Measurements from ENCODE around the gene KRT74.
A peak's percentile ranks its signal among the peaks of the same experiment; 100 is the strongest.

Gene KRT74

GRCh38 chr12:52542157-52542556, 31.5 kb downstream of the KRT74 start:
- TF ChIP-seq CTCF (IDR thresholded peaks at IDR 0.05), result no peak

DNA sequence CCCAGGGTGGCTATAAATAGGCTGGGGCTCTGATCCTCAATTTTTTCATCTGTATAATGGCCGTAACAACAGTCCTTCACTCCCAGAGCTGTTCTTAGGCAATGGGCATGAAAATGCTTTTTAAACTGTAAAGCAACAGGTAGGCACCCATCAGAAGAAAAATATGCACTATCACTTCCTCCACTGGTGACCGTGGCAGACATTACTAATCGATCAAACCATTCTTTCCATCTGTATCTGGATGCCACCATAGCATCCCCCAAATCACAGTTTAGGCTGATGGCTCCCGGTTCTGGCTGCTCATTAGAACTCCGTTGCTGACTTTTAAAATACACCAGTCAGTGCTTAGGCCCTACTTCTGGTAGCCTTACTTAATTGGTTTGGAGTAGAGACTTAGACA, 31.9 kb downstream of the KRT74 start:
- TF ChIP-seq CTCF (IDR thresholded peaks at IDR 0.05), result no peak

GRCh38 chr12:52540531-52540930, 33.1 kb downstream of the KRT74 start:
- no peak for TF ChIP-seq CTCF (IDR thresholded peaks at IDR 0.05)

- no peak for TF ChIP-seq CTCF (IDR thresholded peaks at IDR 0.05)
Observed at GRCh38 chr12:52539821-52540173, 33.8 kb downstream of the KRT74 start.

GRCh38 chr12:52539083-52539820, 34.4 kb downstream of the KRT74 start:
- no peak for TF ChIP-seq CTCF (IDR thresholded peaks at IDR 0.05)

DNA sequence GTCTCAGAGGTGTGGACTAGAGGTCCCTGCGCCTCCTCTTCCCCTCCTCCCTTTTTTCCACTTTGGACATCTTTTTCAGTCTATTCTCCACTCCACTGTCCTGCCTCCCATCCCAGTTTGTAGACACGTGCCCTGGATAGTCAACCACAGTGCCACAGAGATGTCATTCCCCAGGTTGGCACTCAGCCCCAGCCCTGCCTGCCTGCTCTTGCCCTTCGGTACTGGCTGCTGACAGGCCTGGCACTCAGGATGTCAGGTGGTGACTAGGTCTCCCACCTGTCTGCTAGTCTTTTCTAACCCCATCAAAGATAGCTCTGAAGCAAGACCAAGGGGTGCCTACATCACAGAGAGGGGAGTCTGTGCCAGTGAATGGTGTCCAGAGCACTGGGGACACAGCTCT, 36.5 kb downstream of the KRT74 start:
- no peak for TF ChIP-seq CTCF (IDR thresholded peaks at IDR 0.05)

DNA sequence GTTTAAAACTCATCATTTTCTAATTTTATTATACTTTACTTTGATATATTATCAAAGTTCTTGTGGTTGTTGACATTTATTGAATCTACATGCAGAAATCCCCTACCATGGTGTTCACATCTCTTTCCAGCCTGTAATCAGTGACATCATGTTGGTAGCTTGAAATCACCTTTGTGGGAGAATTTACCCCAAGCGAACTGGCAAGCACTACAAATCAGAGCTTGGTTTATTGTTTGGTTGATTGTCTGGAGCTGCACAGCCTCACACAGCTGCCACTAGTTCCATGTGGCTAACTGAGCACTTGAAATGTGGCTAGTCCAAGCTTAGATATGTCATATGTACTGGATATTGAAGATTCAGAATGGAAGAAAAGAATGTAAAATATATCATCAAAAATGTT, 38.1 kb downstream of the KRT74 start:
- no peak for TF ChIP-seq CTCF (IDR thresholded peaks at IDR 0.05)

GRCh38 chr12:52534482-52534881, 39.2 kb downstream of the KRT74 start:
- TF ChIP-seq CTCF (IDR thresholded peaks at IDR 0.05), result peak; percentile 38; the same call in 1 of the 2 replicates

All from LNCAP (cell line).